ENCODE measurements around the gene UVRAG. TPM values are rescaled to one million over a fixed set of nuclear protein-coding genes. Genes with fewer than 3 reads are reported as not detected.

Gene UVRAG
- polyA plus RNA-seq, 1 experiment, result 8.2 TPM

DNA sequence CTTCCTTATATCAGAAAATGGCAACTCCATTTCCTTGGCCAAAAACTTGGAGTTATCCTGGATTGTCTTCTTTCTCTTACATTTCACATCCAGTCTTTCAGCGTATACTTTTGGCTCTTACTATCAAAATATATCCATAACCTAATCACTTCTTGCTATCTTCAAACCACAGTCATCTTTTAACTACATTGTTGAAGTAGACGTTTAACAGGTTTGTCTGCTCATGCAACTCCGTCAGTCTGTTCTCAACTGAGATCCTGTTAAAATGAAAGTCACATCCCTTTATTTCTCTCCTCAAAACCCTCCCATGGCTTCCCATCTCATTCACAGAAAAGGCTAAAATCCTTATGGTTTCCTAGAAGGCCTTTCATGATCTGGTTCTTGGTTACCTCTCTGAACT, 41.9 kb downstream of the UVRAG start:
- POLR2A ChIA-PET, result no interaction called here
- CTCF ChIA-PET, result interaction anchor here (1.5 kb wide), 1 partner anchor 54 kb away, joined by 5 read pairs; no protein-coding TSS in a partner anchor
- TF ChIP-seq, protein P1, sequence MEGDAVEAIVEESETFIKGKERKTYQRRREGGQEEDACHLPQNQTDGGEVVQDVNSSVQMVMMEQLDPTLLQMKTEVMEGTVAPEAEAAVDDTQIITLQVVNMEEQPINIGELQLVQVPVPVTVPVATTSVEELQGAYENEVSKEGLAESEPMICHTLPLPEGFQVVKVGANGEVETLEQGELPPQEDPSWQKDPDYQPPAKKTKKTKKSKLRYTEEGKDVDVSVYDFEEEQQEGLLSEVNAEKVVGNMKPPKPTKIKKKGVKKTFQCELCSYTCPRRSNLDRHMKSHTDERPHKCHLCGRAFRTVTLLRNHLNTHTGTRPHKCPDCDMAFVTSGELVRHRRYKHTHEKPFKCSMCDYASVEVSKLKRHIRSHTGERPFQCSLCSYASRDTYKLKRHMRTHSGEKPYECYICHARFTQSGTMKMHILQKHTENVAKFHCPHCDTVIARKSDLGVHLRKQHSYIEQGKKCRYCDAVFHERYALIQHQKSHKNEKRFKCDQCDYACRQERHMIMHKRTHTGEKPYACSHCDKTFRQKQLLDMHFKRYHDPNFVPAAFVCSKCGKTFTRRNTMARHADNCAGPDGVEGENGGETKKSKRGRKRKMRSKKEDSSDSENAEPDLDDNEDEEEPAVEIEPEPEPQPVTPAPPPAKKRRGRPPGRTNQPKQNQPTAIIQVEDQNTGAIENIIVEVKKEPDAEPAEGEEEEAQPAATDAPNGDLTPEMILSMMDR (IDR thresholded peaks at IDR 0.05; ENCODE audit: insufficient read depth, low read depth, low read length), result no peak
- Histone ChIP-seq H3K36me3 (ENCODE audit: control insufficient read depth, insufficient read depth, low read length) (no peaks in the 10 kb centered on the region), H3K4me3 (ENCODE audit: low read depth, low read length) (no peak overlapping the region), H3K27me3 (ENCODE audit: control insufficient read depth, insufficient read depth, low read length) (no peaks in the 10 kb centered on the region)
- DNase-seq (ENCODE audit: low read depth), result no peak

DNA sequence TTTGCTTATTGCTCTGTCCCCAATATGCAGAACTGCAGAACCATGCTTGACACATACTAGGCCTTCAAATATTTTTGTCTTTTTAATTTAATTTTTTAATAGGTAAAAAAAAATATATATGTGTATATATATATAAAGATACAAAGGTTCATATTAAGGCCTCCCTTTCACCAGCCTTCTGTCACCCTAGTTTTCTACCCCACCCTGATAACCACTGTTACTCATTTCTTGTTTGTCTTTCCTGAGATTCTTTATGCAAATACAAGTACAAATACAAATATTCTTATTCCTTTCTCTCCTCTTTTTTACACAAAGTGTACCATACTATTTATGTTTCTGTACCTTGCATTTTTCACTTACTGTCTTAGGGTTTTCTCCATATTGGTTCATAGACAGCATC, 43.0 kb downstream of the UVRAG start:
- TF ChIP-seq, protein P1 (IDR thresholded peaks at IDR 0.05; ENCODE audit: insufficient read depth, low read depth, low read length), result no peak
- Histone ChIP-seq H3K36me3 (ENCODE audit: control insufficient read depth, insufficient read depth, low read length) (no peaks in the 10 kb centered on the region), H3K4me3 (ENCODE audit: low read depth, low read length) (no peak overlapping the region), H3K27me3 (ENCODE audit: control insufficient read depth, insufficient read depth, low read length) (no peaks in the 10 kb centered on the region)
- DNase-seq (ENCODE audit: low read depth), result no peak
- ChIA-PET POLR2A (no interaction called here), CTCF (interaction anchor here (0.5 kb wide), 1 partner anchor 26 kb away, joined by 3 read pairs; no protein-coding TSS in a partner anchor)

DNA sequence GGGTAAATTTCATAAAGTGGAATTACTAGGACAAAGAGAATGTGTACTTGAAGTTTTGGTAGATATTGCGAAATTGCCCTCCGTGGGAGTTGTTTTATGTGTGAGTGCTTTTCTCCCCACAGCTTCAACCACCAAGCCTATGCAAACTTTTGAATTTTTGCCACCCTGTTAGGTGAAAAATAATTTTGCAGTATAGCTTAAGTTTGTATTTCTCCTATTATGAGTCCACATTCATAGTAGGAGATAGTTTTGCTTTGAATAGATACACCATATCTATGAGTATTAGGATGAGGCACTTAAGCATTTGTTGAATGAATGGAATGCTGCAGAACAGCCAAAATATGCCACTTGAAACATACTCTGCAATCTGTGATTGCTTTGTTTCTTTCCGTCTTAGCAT, 43.6 kb downstream of the UVRAG start:
- DNase-seq (ENCODE audit: low read depth), result no peak
- Histone ChIP-seq H3K4me3 (ENCODE audit: low read depth, low read length) (no peak overlapping the region), H3K27me3 (ENCODE audit: control insufficient read depth, insufficient read depth, low read length) (no peaks in the 10 kb centered on the region), H3K36me3 (ENCODE audit: control insufficient read depth, insufficient read depth, low read length) (no peaks in the 10 kb centered on the region)
- TF ChIP-seq, protein P1 (IDR thresholded peaks at IDR 0.05; ENCODE audit: insufficient read depth, low read depth, low read length), result no peak
- ChIA-PET POLR2A (no interaction called here), CTCF (interaction anchor here (0.5 kb wide), 1 partner anchor 27 kb away, joined by 3 read pairs; no protein-coding TSS in a partner anchor)

DNA sequence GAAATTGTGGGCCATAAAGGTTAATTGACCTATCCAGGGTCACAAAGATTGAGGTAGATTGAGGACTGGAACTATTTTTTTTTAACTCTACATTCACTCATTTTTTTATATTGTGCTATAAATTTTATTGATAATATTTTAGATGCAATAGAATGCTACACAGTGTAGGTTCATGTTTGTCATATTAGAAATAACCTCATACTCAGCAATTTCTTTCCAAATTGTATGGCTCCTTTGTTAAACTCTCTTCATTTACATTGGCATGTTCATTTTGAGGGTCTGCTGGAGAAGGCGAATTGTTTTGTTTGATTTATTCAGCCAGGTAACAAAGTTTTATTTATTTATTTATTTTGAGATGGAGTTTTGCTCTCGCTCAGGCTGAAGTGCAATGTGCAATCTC, 44.6 kb downstream of the UVRAG start:
- no peak for DNase-seq (ENCODE audit: low read depth)
- Histone ChIP-seq H3K4me3 (ENCODE audit: low read depth, low read length) (no peak overlapping the region), H3K36me3 (ENCODE audit: control insufficient read depth, insufficient read depth, low read length) (no peaks in the 10 kb centered on the region), H3K27me3 (ENCODE audit: control insufficient read depth, insufficient read depth, low read length) (no peaks in the 10 kb centered on the region)
- TF ChIP-seq, protein P1 (IDR thresholded peaks at IDR 0.05; ENCODE audit: insufficient read depth, low read depth, low read length), result no peak
- ChIA-PET POLR2A (no interaction called here), CTCF (no interaction called here)

DNA sequence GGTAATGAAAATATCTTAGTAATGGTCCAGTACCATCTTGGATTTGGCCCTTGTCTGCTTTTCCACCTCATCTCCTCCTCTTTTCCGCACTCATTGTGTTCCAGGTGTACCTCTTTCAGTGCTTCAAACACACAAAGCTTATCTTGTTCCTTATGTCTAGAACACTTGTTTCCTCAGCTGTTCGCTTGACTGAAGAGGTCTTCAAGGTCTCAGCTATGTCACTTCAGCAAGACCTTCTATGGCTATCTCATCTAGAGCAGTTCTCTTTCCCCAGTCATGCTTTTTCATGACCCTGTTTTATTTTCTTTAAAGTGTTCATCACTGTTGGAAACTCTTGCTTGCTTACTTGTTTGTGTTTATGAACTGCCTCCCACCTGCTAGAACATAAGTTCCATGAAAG, 47.4 kb downstream of the UVRAG start:
- Histone ChIP-seq H3K36me3 (ENCODE audit: control insufficient read depth, insufficient read depth, low read length) (no peaks in the 10 kb centered on the region), H3K27me3 (ENCODE audit: control insufficient read depth, insufficient read depth, low read length) (no peaks in the 10 kb centered on the region), H3K4me3 (ENCODE audit: low read depth, low read length) (no peak overlapping the region)
- no peak for DNase-seq (ENCODE audit: low read depth)
- POLR2A ChIA-PET, result no interaction called here
- TF ChIP-seq, protein P1 (IDR thresholded peaks at IDR 0.05; ENCODE audit: insufficient read depth, low read depth, low read length), result no peak
- CTCF ChIA-PET, result interaction anchor here (8.7 kb wide), 1 partner anchor 61 kb away, joined by 184 read pairs; no protein-coding TSS in a partner anchor

Measured in BJ (cell line).